Upper lobe of left lung (tissue), 6 donors: ENCODE measurements around the gene NDEL1. TPM values are rescaled to one million over a fixed set of nuclear protein-coding genes. Genes with fewer than 3 reads are reported as not detected.
A peak's percentile ranks its signal among the peaks of the same experiment; 100 is the strongest.

Experiments
- ATAC-seq, 2 donors: fragments of 200-7000 bp; cut with Tn5 transposase; one replicate each; pipeline ENCODE4 v1.9.1; 2022; ENCODE audit warnings: mild to moderate bottlenecking in 2 of 2, moderate library complexity in 2 of 2; ENCODE audit not compliant: low FRiP score in 2 of 2
- DNase-seq, 2 donors: peaks; one replicate each; pipeline ENCODE4 v3.0.0-alpha.2; 2019 to 2020
- H3K27ac ChIP-seq, 4 donors: fragments of 200-600 bp; sonication (generic); one replicate each; pipeline ENCODE4 v1.5.1; 2016 to 2019
- H3K27me3 ChIP-seq, 4 donors: fragments of 200-600 bp; sonication (generic); one replicate each; pipeline ENCODE4 v1.5.1; 2017 to 2019
- H3K36me3 ChIP-seq, 4 donors: fragments of 200-600 bp; sonication (generic); one replicate each; pipeline ENCODE4 v1.5.1; 2016 to 2019
- H3K4me1 ChIP-seq, 4 donors: fragments of 200-600 bp; sonication (generic); one replicate each; pipeline ENCODE4 v1.5.1; 2018 to 2019
- H3K4me3 ChIP-seq, 4 donors: fragments of 200-600 bp; sonication (generic); one replicate each; pipeline ENCODE4 v1.5.1; 2017 to 2019; ENCODE audit warnings: mild to moderate bottlenecking in 2 of 4, moderate library complexity in 1 of 4
- H3K9me3 ChIP-seq, 4 donors: fragments of 200-600 bp; sonication (generic); one replicate each; pipeline ENCODE4 v1.5.1; 2018 to 2019
- EP300 ChIP-seq, 4 donors: sonication (generic); formaldehyde crosslinking; IDR thresholded peaks; one replicate each; pipeline ENCODE4 v1.5.1; 2017; ENCODE audit warnings: antibody characterized with exemption in 4 of 4, control low read depth in 2 of 4
- POLR2A ChIP-seq, 4 donors: fragments of 450-650 bp; IDR thresholded peaks; one replicate each; pipeline ENCODE4 v1.5.1; 2016 to 2017; ENCODE audit warnings: antibody characterized with exemption in 4 of 4, mild to moderate bottlenecking in 2 of 4
- POLR2AphosphoS5 ChIP-seq, 2 donors: sonication (generic); formaldehyde crosslinking; IDR thresholded peaks; one replicate each; pipeline ENCODE4 v1.5.1; 2017; ENCODE audit warnings: antibody characterized with exemption in 2 of 2
- WGBS, 2 donors: methylation state at CpG; one replicate each; pipeline ENCODE4 v1.1.5; 2017 to 2018; 5-methylcytosine and 5-hydroxymethylcytosine counted together
- total RNA-seq, 6 donors: library from RNA; depleted of rRNA in 4 of 6; stranded (reverse); fragments of >200 nt in 4 of 6; gene quantifications; one replicate each; pipeline versions ENCODE4 v1.1.0 to v1.2.1, GENCODE V29; 2016 to 2021
- TF ChIP-seq, protein P1 (sequence below), 6 experiments: fragments of 450-650 bp in 4 of 6; fragments of 200-600 bp in 2 of 6; sonication (generic) in 2 of 6; IDR thresholded peaks; one replicate each; pipeline ENCODE4 v1.5.1; 2016 to 2019; ENCODE audit warnings: antibody characterized with exemption in 6 of 6
- donor health status: DM: no; HTN: no; CAD: no; lungs with moderate emphysema.
- donor health status: DM: no; HTN: yes; CAD: no; lungs with severe emphysema.

Gene NDEL1
- total RNA-seq, 6 donors from 2014 or later = 62.3 to 138 (median 85.4) TPM

DNA sequence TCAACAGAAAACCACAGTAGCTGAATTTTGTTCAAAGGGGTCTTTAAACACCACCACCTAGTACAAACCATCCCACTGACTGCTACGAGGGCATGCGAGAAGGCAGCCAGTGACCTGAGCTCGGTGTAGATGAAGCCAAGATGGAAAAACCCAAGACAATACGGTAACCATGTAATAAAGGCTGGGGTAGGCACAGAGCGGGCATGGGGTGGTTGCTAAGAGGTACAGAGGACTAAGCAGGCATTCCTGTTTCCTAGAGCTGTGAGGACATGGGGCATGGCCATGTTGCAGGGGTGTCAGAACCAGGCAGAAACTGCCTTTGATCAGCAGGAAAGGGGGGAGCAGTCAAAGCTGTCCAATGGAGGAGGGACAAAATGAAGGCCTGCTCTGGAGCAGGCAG is 52.1 kb downstream of the NDEL1 start:
- no peak for ATAC-seq
- no peak for DNase-seq
- H3K36me3 ChIP-seq = peaks cover 2 to 72% (median 34%) of the 10 kb centered on the region in 4 donors
- TF ChIP-seq POLR2AphosphoS5 (IDR thresholded peaks at IDR 0.05) (no peak), POLR2A (IDR thresholded peaks at IDR 0.05) (no peak), EP300 (IDR thresholded peaks at IDR 0.05) (no peak)
- TF ChIP-seq, protein P1, sequence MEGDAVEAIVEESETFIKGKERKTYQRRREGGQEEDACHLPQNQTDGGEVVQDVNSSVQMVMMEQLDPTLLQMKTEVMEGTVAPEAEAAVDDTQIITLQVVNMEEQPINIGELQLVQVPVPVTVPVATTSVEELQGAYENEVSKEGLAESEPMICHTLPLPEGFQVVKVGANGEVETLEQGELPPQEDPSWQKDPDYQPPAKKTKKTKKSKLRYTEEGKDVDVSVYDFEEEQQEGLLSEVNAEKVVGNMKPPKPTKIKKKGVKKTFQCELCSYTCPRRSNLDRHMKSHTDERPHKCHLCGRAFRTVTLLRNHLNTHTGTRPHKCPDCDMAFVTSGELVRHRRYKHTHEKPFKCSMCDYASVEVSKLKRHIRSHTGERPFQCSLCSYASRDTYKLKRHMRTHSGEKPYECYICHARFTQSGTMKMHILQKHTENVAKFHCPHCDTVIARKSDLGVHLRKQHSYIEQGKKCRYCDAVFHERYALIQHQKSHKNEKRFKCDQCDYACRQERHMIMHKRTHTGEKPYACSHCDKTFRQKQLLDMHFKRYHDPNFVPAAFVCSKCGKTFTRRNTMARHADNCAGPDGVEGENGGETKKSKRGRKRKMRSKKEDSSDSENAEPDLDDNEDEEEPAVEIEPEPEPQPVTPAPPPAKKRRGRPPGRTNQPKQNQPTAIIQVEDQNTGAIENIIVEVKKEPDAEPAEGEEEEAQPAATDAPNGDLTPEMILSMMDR (IDR thresholded peaks at IDR 0.05) = no peak
- no peak overlapping the region for H3K27ac ChIP-seq
- H3K27me3 ChIP-seq = no peaks in the 10 kb centered on the region
- H3K9me3 ChIP-seq = peaks cover 0 to 6% (median 2%) of the 10 kb centered on the region in 4 donors
- WGBS, 2 donors = 95 to 97% methylated on average over 5 of the region's 5 CpGs
- H3K4me3 ChIP-seq = no peak overlapping the region
- no peaks in the 10 kb centered on the region for H3K4me1 ChIP-seq

DNA sequence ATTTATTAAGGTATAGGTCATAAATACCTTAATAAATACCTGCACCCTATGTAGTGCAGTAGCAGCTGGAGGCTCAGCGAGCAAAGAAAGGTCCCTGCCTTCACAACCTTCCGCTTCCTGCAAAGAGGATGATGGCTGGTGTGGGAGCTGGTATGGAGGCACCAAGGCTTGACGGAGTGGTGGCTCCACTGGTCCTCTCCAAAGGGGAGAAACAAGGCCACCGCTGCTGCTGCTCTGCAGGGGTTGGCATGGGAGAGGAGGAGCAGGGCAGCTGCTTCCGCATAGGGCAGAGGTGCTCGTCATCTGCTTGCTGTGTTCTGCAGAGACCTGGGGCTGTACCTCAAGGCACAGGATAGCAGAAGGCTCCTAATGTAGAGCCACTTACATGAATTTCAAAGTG is 52.8 kb downstream of the NDEL1 start:
- H3K27ac ChIP-seq = no peak overlapping the region
- no peaks in the 10 kb centered on the region for H3K27me3 ChIP-seq
- no peaks in the 10 kb centered on the region for H3K4me1 ChIP-seq
- ATAC-seq = peak in 1 of 2 donors; percentile 21
- TF ChIP-seq POLR2A (IDR thresholded peaks at IDR 0.05) (no peak), POLR2AphosphoS5 (IDR thresholded peaks at IDR 0.05) (no peak), EP300 (IDR thresholded peaks at IDR 0.05) (no peak)
- TF ChIP-seq, protein P1 (IDR thresholded peaks at IDR 0.05) = no peak
- H3K9me3 ChIP-seq = peaks cover 0 to 6% (median 2%) of the 10 kb centered on the region in 4 donors
- WGBS, 2 donors = 97 to 100% methylated on average over 3 to 6 of the region's 6 CpGs
- no peak overlapping the region for H3K4me3 ChIP-seq
- no peak for DNase-seq
- H3K36me3 ChIP-seq = peaks cover 3 to 70% (median 35%) of the 10 kb centered on the region in 4 donors

DNA sequence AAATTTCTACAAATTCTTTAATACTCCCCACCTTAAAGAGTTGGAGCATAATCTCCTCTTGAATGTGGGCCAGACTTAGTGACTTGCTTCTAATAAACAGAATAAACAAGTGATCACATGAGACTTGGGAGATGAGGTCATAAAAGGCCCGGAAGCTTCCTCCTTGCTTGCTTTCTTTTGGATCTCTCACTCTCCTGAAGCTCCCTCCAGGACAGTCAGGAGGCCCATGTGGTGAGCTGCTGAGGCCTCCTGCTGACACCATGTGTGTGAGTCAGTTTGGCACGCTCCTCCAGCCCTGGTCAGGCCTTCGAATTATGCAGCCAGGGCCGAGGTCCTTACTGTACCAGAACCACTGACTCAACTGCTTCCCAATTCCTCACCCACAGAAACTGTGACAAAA is 53.2 kb downstream of the NDEL1 start:
- peak; percentile 55 to 94 for ATAC-seq

DNA sequence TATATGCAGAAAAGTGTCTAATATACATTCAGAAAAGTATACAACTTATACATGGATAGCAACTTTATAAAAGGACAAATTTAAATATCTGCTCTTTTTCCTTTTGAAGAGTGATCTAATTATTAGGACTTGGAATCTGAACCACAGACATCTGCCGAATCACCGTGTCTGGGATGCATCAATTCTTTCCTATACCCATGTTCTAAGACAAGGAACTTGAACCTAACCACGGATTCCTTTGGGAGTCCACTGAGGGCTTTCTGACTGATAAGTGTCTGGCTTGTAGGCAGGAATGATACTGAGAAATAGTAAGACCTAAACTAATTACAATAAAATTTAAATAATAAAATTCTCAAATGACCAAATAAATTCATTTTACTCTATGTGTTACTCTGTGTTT is 54.2 kb downstream of the NDEL1 start:
- DNase-seq (no peak), ATAC-seq (no peak)
- WGBS, 2 donors = 92 to 99% methylated on average over 3 of the region's 3 CpGs
- peaks cover 3 to 67% (median 28%) of the 10 kb centered on the region in 4 donors for H3K36me3 ChIP-seq
- H3K27me3 ChIP-seq = no peaks in the 10 kb centered on the region
- no peak overlapping the region for H3K27ac ChIP-seq
- no peaks in the 10 kb centered on the region for H3K9me3 ChIP-seq
- no peak overlapping the region for H3K4me3 ChIP-seq
- TF ChIP-seq POLR2AphosphoS5 (IDR thresholded peaks at IDR 0.05) = no peak
- TF ChIP-seq, protein P1 (IDR thresholded peaks at IDR 0.05) = no peak
- TF ChIP-seq POLR2A (IDR thresholded peaks at IDR 0.05) = no peak
- no peak for TF ChIP-seq EP300 (IDR thresholded peaks at IDR 0.05)
- H3K4me1 ChIP-seq = no peaks in the 10 kb centered on the region

More for the DNA sequence above, 53.2 kb downstream of the NDEL1 start:
- no peak overlapping the region for H3K4me3 ChIP-seq
- no peak overlapping the region for H3K27ac ChIP-seq
- H3K9me3 ChIP-seq = peaks cover 0 to 6% (median 2%) of the 10 kb centered on the region in 4 donors
- TF ChIP-seq POLR2A (IDR thresholded peaks at IDR 0.05) (no peak), POLR2AphosphoS5 (IDR thresholded peaks at IDR 0.05) (no peak), EP300 (IDR thresholded peaks at IDR 0.05) (no peak)
- TF ChIP-seq, protein P1 (IDR thresholded peaks at IDR 0.05) = no peak
- 77 to 83% methylated on average over 4 of the region's 4 CpGs for WGBS, 2 donors
- no peaks in the 10 kb centered on the region for H3K4me1 ChIP-seq
- no peaks in the 10 kb centered on the region for H3K27me3 ChIP-seq
- peaks cover 3 to 69% (median 31%) of the 10 kb centered on the region in 4 donors for H3K36me3 ChIP-seq
- no peak for DNase-seq
